Measurements from ENCODE around the gene CACNA1B. TPM values are rescaled to one million over a fixed set of nuclear protein-coding genes. Genes with fewer than 3 reads are reported as not detected.

The CACNA1B gene
- total RNA-seq, 1 experiment from 2014 or later: not detected

DNA sequence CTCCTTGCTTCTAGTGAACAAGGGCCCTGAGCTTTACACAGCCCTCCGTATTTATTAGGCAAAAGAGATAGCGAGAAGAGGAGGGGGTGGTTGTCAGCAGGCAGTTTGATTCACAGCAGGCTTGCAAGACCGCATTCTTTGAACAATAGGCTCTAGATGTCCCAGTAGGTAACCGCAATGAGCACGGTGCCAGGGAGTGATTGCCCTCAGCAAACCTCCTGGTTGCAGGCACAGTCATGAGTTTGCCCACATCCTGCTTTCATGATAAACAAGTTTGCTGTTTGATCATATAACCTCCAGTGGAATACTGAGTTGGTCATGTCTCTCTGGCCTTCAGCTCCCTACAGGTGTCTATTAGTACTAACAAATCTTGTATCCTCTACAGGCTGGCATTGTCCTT lies 66.1 kb downstream of the CACNA1B start:
- CTCF ChIA-PET: no interaction called here
- no peak overlapping the region for H3K27ac Mint-ChIP-seq (ENCODE audit: unreplicated experiment)
- H3K27me3 Mint-ChIP-seq (ENCODE audit: unreplicated experiment): no peaks in the 10 kb centered on the region
- no peaks in the 10 kb centered on the region for H3K4me1 Mint-ChIP-seq (ENCODE audit: low read depth, unreplicated experiment)
- BruUV-seq (replicated peaks): no TSS peak
- H3K9me3 Mint-ChIP-seq (ENCODE audit: low read depth, unreplicated experiment): peaks cover 12% of the 10 kb centered on the region
- no peak for DNase-seq
- TF ChIP-seq CTCF (IDR thresholded peaks at IDR 0.05; ENCODE audit: unreplicated experiment): no peak
- H3K4me3 Mint-ChIP-seq (ENCODE audit: low read depth, unreplicated experiment): no peak overlapping the region
- H3K36me3 Mint-ChIP-seq (ENCODE audit: insufficient read depth, unreplicated experiment): peaks cover 4% of the 10 kb centered on the region
- intact Hi-C loops (cut with micrococcal nuclease; ENCODE audit: unreplicated experiment): no loop called here

DNA sequence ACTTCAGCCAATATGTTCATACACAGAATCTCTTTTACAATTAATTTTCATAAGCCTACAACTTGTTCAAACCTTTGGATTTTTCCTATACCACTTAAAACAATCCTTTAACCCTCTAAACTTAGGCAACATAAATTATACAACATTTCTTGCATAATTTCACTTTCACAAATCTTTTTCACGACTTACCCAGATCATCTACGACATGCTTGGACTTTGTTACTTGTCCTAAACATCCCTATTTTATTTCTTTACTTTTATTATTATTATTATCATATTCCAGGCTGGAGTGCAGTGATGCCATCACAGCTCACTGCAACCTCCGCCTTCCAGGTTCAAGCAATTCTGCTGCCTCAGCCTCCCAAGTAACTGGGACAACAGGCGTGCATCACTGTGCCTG lies 68.0 kb downstream of the CACNA1B start:
- intact Hi-C loops (cut with micrococcal nuclease; ENCODE audit: unreplicated experiment): no loop called here
- Mint-ChIP-seq H3K4me3 (ENCODE audit: low read depth, unreplicated experiment) (no peak overlapping the region), H3K9me3 (ENCODE audit: low read depth, unreplicated experiment) (peaks cover 8% of the 10 kb centered on the region), H3K4me1 (ENCODE audit: low read depth, unreplicated experiment) (no peaks in the 10 kb centered on the region), H3K36me3 (ENCODE audit: insufficient read depth, unreplicated experiment) (no peaks in the 10 kb centered on the region), H3K27me3 (ENCODE audit: unreplicated experiment) (peaks cover 4% of the 10 kb centered on the region), H3K27ac (ENCODE audit: unreplicated experiment) (no peak overlapping the region)
- no peak for DNase-seq
- no peak for TF ChIP-seq CTCF (IDR thresholded peaks at IDR 0.05; ENCODE audit: unreplicated experiment)
- no TSS peak for BruUV-seq (replicated peaks)
- CTCF ChIA-PET: no interaction called here

- Mint-ChIP-seq H3K4me1 (ENCODE audit: low read depth, unreplicated experiment) (no peaks in the 10 kb centered on the region), H3K36me3 (ENCODE audit: insufficient read depth, unreplicated experiment) (no peaks in the 10 kb centered on the region), H3K9me3 (ENCODE audit: low read depth, unreplicated experiment) (peaks cover 5% of the 10 kb centered on the region), H3K27me3 (ENCODE audit: unreplicated experiment) (peaks cover 12% of the 10 kb centered on the region), H3K27ac (ENCODE audit: unreplicated experiment) (no peak overlapping the region), H3K4me3 (ENCODE audit: low read depth, unreplicated experiment) (no peak overlapping the region)
- DNase-seq: no peak
- BruUV-seq (replicated peaks): no TSS peak
- intact Hi-C loops (cut with micrococcal nuclease; ENCODE audit: unreplicated experiment): no loop called here
- TF ChIP-seq CTCF (IDR thresholded peaks at IDR 0.05; ENCODE audit: unreplicated experiment): no peak
- CTCF ChIA-PET: no interaction called here
Measured at GRCh38 chr9:137946993-137947392, 69.4 kb downstream of the CACNA1B start.

DNA sequence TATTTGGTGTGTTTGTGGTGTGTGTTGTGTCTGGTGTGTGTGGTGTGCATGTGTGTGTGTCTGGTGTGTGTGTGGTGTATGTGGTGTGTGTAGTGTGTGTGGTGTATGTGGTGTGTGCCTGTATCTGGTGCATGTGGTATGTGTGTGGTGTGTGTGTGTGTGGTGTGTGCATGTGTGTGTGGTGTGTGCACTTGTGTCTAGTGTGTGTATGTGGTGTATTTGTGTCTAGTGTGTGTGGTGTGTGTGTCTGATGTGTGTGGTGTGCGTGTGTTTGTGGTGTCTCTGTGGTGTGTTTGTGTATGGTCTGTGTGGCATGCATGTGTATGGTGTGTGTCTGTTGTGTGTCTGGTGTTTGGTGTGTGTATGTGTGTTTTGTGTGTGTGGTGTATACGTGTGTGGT lies 71.1 kb downstream of the CACNA1B start:
- DNase-seq: no peak
- no peak for TF ChIP-seq CTCF (IDR thresholded peaks at IDR 0.05; ENCODE audit: unreplicated experiment)
- H3K4me3 Mint-ChIP-seq (ENCODE audit: low read depth, unreplicated experiment): no peak overlapping the region
- no peaks in the 10 kb centered on the region for H3K36me3 Mint-ChIP-seq (ENCODE audit: insufficient read depth, unreplicated experiment)
- no peak overlapping the region for H3K27ac Mint-ChIP-seq (ENCODE audit: unreplicated experiment)
- peaks cover 5% of the 10 kb centered on the region for H3K9me3 Mint-ChIP-seq (ENCODE audit: low read depth, unreplicated experiment)
- BruUV-seq (replicated peaks): no TSS peak
- CTCF ChIA-PET: no interaction called here
- intact Hi-C loops (cut with micrococcal nuclease; ENCODE audit: unreplicated experiment): no loop called here
- H3K27me3 Mint-ChIP-seq (ENCODE audit: unreplicated experiment): peaks cover 12% of the 10 kb centered on the region
- no peaks in the 10 kb centered on the region for H3K4me1 Mint-ChIP-seq (ENCODE audit: low read depth, unreplicated experiment)

DNA sequence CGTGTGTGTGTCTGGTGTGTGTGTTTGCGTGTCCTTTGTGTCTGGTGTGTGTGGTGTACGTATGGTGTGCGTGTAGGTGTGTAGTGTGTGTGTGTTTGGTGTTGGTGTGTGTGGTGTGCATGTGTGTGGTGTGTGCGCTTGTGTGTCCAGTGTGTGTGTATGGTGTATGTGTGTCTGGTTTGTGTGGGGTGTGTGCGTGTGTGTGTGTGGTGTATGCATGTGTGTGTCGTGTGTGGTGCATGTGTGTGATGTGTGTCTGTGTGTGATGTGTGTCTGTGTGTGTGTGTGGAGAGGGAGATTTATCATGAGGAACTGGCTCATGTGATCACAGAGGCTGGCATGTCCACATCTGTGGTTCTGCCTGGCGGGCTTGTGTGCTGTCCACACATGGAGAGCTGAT lies 71.7 kb downstream of the CACNA1B start:
- Mint-ChIP-seq H3K4me3 (ENCODE audit: low read depth, unreplicated experiment) (no peak overlapping the region), H3K4me1 (ENCODE audit: low read depth, unreplicated experiment) (no peaks in the 10 kb centered on the region), H3K27ac (ENCODE audit: unreplicated experiment) (no peak overlapping the region), H3K36me3 (ENCODE audit: insufficient read depth, unreplicated experiment) (no peaks in the 10 kb centered on the region), H3K9me3 (ENCODE audit: low read depth, unreplicated experiment) (peaks cover 5% of the 10 kb centered on the region), H3K27me3 (ENCODE audit: unreplicated experiment) (peaks cover 17% of the 10 kb centered on the region)
- no peak for TF ChIP-seq CTCF (IDR thresholded peaks at IDR 0.05; ENCODE audit: unreplicated experiment)
- BruUV-seq (replicated peaks): no TSS peak
- intact Hi-C loops (cut with micrococcal nuclease; ENCODE audit: unreplicated experiment): no loop called here
- DNase-seq: no peak
- CTCF ChIA-PET: no interaction called here
